ENCODE data around the gene RASD1. TPM values are rescaled to one million over a fixed set of nuclear protein-coding genes. Genes with fewer than 3 reads are reported as not detected.

The RASD1 gene
- total RNA-seq, 1 experiment from 2014 or later: 0.30 TPM

- POLR2A ChIA-PET: no interaction called here
- RAD21 ChIA-PET (ENCODE audit: low non-redundant PET in 1 of 2, low total read pairs in 2 of 2, uncharacterized antibody in 2 of 2, unreplicated experiment in 2 of 2): no interaction called here
- Histone ChIP-seq H3K9me2 (ENCODE audit: insufficient read depth) (no peaks in the 10 kb centered on the region), H3K9me3 (ENCODE audit: control insufficient read depth in 1 of 2, insufficient read depth in 1 of 2, low read depth in 1 of 2, low read length in 2 of 2) (no peaks in the 10 kb centered on the region), H3K4me2 (ENCODE audit: low read length) (no peak overlapping the region), H3K4me3 (replicated peaks in 1 of 2; ENCODE audit: low read depth in 1 of 2, low read length in 2 of 2) (no peak overlapping the region), H3K27ac (ENCODE audit: low read depth, low read length) (no peak overlapping the region), H4K20me1 (ENCODE audit: insufficient read depth) (no peaks in the 10 kb centered on the region), H2AFZ (ENCODE audit: low read depth, low read length, poor library complexity, severe bottlenecking) (no peak overlapping the region), H3K4me1 (ENCODE audit: control insufficient read depth in 1 of 2, insufficient read depth in 2 of 2, low read length in 2 of 2) (no peaks in the 10 kb centered on the region), H3K27me3 (ENCODE audit: insufficient read depth, low read length) (no peaks in the 10 kb centered on the region), H3K9ac (ENCODE audit: low read length) (no peak overlapping the region), H3K79me2 (ENCODE audit: insufficient read depth, low read length) (no peaks in the 10 kb centered on the region), H3K36me3 (ENCODE audit: control insufficient read depth in 1 of 2, insufficient read depth in 2 of 2, low read length in 2 of 2) (no peaks in the 10 kb centered on the region)
- no TSS peak for BruUV-seq (replicated peaks)
- TF ChIP-seq POLR2A (IDR thresholded peaks at IDR 0.05; ENCODE audit: borderline replicate concordance, extremely low read depth, insufficient read depth, insufficient read length) (no peak), EZH2 (IDR thresholded peaks at IDR 0.05) (no peak), ZBTB33 (IDR thresholded peaks at IDR 0.05; ENCODE audit: extremely low read depth, insufficient replicate concordance, low read length) (no peak), FOSL1 (IDR thresholded peaks at IDR 0.05; ENCODE audit: low read depth) (no peak), CBX3 (IDR thresholded peaks at IDR 0.05; ENCODE audit: low read depth) (no peak), MAX (IDR thresholded peaks at IDR 0.05) (no peak)
- intact Hi-C loops (cut with micrococcal nuclease): no loop called here
- DNase-seq (ENCODE audit: low read depth, low spot score): no peak
- CTCF ChIA-PET: no interaction called here
- ATAC-seq: no peak
Measured at GRCh38 chr17:17545984-17546383, 49.8 kb upstream of the RASD1 start.

GRCh38 chr17:17545031-17545820, 49.0 kb upstream of the RASD1 start:
- Histone ChIP-seq H3K79me2 (ENCODE audit: insufficient read depth, low read length) (no peaks in the 10 kb centered on the region), H2AFZ (ENCODE audit: low read depth, low read length, poor library complexity, severe bottlenecking) (no peak overlapping the region), H3K36me3 (ENCODE audit: control insufficient read depth in 1 of 2, insufficient read depth in 2 of 2, low read length in 2 of 2) (no peaks in the 10 kb centered on the region), H3K9me2 (ENCODE audit: insufficient read depth) (no peaks in the 10 kb centered on the region), H3K27me3 (ENCODE audit: insufficient read depth, low read length) (no peaks in the 10 kb centered on the region), H3K27ac (ENCODE audit: low read depth, low read length) (no peak overlapping the region), H3K4me2 (ENCODE audit: low read length) (no peak overlapping the region), H3K4me3 (replicated peaks in 1 of 2; ENCODE audit: low read depth in 1 of 2, low read length in 2 of 2) (no peak overlapping the region), H3K9ac (ENCODE audit: low read length) (no peak overlapping the region), H3K9me3 (ENCODE audit: control insufficient read depth in 1 of 2, insufficient read depth in 1 of 2, low read depth in 1 of 2, low read length in 2 of 2) (no peaks in the 10 kb centered on the region), H4K20me1 (ENCODE audit: insufficient read depth) (no peaks in the 10 kb centered on the region), H3K4me1 (ENCODE audit: control insufficient read depth in 1 of 2, insufficient read depth in 2 of 2, low read length in 2 of 2) (no peaks in the 10 kb centered on the region)
- TF ChIP-seq CTCF (IDR thresholded peaks at IDR 0.05 in 2 of 3, conservative IDR thresholded peaks at IDR 0.05 in 1 of 3; ENCODE audit: borderline replicate concordance in 1 of 3, insufficient read depth in 1 of 3, low read depth in 2 of 3, low read length in 2 of 3) (no peak), YY1 (IDR thresholded peaks at IDR 0.05; ENCODE audit: extremely low read depth, insufficient replicate concordance, low read depth, low read length) (no peak), JUND (IDR thresholded peaks at IDR 0.05) (no peak), ZBTB33 (IDR thresholded peaks at IDR 0.05; ENCODE audit: extremely low read depth, insufficient replicate concordance, low read length) (no peak), SP1 (IDR thresholded peaks at IDR 0.05; ENCODE audit: low read depth) (no peak)
- RAD21 ChIA-PET (ENCODE audit: low non-redundant PET in 1 of 2, low total read pairs in 2 of 2, uncharacterized antibody in 2 of 2, unreplicated experiment in 2 of 2): no interaction called here
- BruUV-seq (replicated peaks): no TSS peak
- POLR2A ChIA-PET: no interaction called here
- DNase-seq (ENCODE audit: low read depth, low spot score) (no peak), ATAC-seq (no peak)
- CTCF ChIA-PET: no interaction called here
- intact Hi-C loops (cut with micrococcal nuclease): no loop called here

Measured in HCT116 (cell line).